H4 (cell line): ENCODE data around the gene DLGAP1. TPM values are rescaled to one million over a fixed set of nuclear protein-coding genes. Genes with fewer than 3 reads are reported as not detected.

Source experiments
- DNase-seq: peaks from one replicate; pipeline ENCODE4 v3.0.0-alpha.2; 2015; ENCODE audit warnings: low spot score
- total RNA-seq: library from RNA; depleted of rRNA; stranded (reverse); fragments of >200 nt; shearing (Covaris generic); gene quantifications from 2 replicates; pipeline ENCODE4 v1.2.3, GENCODE V29; 2014

DLGAP1 gene
- total RNA-seq, 1 experiment from 2014 or later = not detected

GRCh38 chr18:3901042-3901441 lies 554.1 kb downstream of the DLGAP1 start:
- no peak for DNase-seq

DNA sequence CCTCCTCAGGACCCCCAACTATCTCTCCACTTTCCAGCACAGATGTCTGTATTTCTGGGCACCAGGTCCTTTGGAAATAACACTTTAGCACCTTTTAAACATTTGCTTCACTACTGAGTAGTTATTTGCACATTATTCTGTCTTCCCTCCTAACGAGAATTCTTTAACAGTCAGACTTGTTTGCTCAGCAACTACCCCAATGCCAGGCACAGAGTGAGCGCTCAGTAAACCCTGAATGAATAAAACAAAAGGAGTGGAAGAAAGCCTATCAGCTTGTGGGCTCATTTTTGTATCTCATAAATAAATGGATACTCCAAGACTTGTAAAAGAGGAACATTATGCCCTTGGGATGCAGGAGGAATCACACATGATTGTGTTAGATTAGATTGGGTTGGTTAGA lies 554.8 kb downstream of the DLGAP1 start:
- no peak for DNase-seq

DNA sequence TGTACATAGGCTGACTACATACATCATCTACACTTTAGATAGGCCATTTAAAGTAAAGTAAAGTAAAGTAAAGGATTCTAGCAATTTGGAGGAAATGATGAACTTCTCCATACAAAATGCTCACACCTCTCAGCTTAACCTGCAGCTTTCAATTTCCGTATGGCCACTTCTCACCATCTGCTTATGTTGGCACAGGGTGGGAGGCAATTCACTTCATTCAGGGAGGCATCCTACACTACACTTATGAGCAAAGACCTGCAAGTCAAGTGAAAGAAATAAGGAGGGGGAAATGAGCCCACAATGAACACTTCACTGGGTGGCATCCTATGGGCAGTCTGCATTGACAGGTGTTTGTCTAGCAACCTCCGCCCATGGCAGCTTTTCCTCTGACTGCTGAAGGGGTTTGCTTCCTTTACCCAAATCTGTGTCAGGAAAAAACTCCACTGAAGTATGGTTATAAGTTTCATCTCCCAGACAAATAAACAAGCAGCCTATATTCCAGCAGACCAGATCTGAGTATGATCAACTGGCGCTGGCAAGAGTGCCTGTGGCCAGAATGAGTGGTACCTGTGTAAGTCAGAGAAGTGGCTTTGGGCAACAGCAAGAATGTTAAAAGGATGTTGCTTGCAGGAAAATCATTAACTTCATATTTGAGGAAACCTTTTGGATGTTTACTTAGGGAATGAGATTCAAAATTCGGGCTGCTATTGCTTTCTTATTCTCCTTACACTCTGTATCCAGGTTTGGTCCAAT lies 556.1 kb downstream of the DLGAP1 start:
- no peak for DNase-seq

DNA sequence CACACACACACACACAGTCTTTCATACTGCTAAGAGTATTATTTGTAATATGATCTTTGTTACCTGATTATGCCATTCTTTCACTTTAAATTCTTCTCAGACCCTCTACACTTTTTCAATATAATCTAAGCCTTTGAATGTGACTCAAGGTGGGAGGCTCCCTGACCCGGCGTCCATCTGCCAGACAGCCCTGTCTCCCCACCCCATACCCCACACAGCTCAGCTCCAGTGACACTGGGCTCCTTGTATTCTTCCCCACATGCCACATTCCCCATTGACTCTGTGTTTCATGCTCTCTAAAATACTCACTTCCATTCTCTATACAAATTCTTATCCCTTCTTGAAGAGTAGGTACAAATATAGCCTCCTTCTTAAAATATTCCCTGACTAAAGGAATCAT lies 563.0 kb downstream of the DLGAP1 start:
- no peak for DNase-seq

- DNase-seq = no peak
Observed at GRCh38 chr18:3891245-3891644, 563.9 kb downstream of the DLGAP1 start.

GRCh38 chr18:3889803-3890202 lies 565.3 kb downstream of the DLGAP1 start:
- peak; percentile 20 for DNase-seq

GRCh38 chr18:3889121-3889520 lies 566.0 kb downstream of the DLGAP1 start:
- DNase-seq = no peak

- no peak for DNase-seq
Observed at GRCh38 chr18:3886575-3887322, 568.4 kb downstream of the DLGAP1 start.

GRCh38 chr18:3885209-3885792 lies 569.8 kb downstream of the DLGAP1 start:
- DNase-seq = peak; percentile 25

GRCh38 chr18:3879836-3880120 lies 575.3 kb downstream of the DLGAP1 start:
- no peak for DNase-seq

DNA sequence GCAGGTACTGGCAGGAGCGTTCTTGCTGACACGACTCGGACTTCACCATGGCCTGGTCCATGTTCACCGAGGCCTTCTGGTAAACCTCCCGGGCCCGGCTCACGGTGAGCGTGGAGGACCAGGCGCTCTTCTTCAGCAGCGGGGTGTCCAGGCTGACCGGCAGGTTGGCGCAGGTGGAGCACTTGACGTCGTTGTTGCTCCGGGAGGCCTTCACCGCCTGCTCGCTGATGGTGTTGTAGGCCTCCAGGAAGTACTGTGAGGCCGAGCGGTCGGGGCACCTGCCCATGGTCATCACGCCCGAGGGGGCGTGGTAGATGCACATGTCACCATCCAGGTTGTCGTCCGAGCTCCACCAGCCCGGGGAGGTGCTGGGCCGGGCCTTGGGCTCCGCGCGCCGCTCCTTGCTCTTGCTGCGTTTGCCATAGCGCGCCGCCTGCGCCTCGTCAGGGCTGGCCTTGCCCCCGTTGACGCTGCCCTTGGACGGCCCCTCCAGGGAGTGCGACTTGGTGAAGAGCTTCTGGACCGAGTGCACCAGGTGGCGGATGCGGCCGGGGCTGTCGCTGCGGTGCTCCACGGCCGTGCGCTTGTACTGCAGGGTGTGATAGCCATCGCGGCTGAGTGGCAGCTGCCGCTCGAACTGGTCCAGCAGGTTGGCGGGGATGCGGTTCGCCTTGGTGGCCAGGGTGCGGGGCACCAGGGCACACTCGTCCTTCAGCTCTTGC lies 575.8 kb downstream of the DLGAP1 start:
- DNase-seq = no peak

- no peak for DNase-seq
Observed at GRCh38 chr18:3878401-3878800, 576.7 kb downstream of the DLGAP1 start.

GRCh38 chr18:3877678-3878077 lies 577.4 kb downstream of the DLGAP1 start:
- DNase-seq = no peak

GRCh38 chr18:3875961-3876360 lies 579.1 kb downstream of the DLGAP1 start:
- no peak for DNase-seq

DNA sequence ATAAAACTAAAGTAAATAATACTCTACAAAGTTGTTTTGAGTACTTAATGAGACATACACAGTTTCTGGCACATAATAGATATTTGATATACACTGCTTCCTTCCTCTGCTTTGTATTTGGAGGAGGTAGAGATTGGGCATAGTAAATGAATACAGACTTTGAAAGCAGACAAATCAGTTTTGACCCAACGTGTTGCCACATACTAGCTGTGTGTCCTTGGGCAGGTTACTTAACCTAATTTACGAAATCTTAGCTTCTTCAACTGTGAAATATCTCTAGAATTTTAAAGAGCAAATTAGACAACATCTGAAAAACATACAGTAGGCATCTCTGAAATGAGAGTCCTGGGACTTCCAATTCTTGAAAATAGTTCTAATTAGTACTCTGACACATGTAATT lies 579.7 kb downstream of the DLGAP1 start:
- no peak for DNase-seq

DNA sequence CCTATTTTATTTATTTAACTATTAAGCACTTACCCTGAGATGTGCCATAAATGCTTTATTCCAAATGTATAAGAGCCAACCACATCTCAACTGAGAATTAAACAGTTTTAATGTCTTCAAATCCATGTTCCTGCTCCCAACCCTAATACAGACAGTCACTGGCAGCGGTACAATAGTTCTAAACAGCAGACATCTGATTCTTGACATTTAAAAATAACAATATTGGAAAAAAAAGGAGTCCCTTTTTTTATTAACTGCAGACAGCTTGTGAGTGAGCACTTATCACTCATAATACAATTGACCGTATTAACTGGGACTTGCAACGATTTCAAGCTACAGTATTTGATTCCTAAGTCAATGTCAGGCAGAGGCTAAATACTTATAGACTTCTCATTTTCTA lies 580.5 kb downstream of the DLGAP1 start:
- DNase-seq = no peak

GRCh38 chr18:3874125-3874524 lies 581.0 kb downstream of the DLGAP1 start:
- DNase-seq = no peak

- no peak for DNase-seq
Observed at GRCh38 chr18:3873698-3874097, 581.4 kb downstream of the DLGAP1 start.

DNA sequence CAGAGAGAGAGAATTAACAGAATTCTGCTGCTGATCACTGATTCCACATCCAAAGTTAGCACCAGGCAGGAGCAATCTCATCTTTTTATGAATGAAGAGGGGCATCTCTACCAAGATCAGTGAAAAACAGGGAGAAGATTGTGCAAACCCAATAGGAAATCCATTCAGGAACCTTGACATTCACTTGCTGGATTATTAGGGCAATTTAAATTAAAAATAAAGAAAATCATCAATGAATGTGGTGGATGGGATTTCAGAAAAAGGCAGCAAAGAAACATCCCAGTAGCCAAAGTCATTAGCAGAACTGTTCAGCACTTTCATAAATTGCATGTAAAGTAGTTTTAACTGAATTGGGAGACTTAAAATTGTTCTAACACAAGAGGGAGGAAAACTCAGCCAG lies 581.9 kb downstream of the DLGAP1 start:
- no peak for DNase-seq

DNA sequence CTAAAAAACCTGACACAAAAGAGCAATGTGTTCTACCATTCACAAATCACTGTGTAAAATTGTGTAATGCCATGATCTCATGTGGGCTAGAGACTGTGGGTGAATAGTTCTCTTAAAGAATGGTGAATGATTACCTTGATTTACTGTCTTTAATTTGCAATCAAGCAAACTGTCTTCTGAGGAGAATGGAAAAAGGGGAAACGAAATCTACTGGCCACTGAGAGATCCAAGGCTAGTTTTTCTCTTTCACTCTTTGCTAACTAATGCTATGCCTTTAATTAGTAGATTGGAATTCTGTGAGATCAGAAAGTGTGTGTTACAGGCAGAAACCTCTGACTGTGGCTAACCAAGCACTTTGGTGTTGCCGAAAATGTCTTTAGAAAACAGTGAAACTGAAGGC lies 582.5 kb downstream of the DLGAP1 start:
- no peak for DNase-seq

- no peak for DNase-seq
Observed at GRCh38 chr18:3871687-3872086, 583.4 kb downstream of the DLGAP1 start.

GRCh38 chr18:3870914-3871313 lies 584.2 kb downstream of the DLGAP1 start:
- no peak for DNase-seq

GRCh38 chr18:3869848-3870247 lies 585.3 kb downstream of the DLGAP1 start:
- peak; percentile 45 for DNase-seq
